ENCODE measurements around the gene OXSR1.

Gene OXSR1

GRCh38 chr3:38164952-38165721 lies at the start of gene OXSR1:
Gene OXSR1 (plus strand): TSS chr3:38165537. CDS start chr3:38165877, 340 bp downstream.
- DNase-seq: peak; percentile 96

- no peak for DNase-seq
These were observed 49.5 kb upstream of the OXSR1 start for GRCh38 chr3:38115645-38116427.

- no peak for DNase-seq
These were observed 48.7 kb upstream of the OXSR1 start for GRCh38 chr3:38116471-38117162.

GRCh38 chr3:38117163-38117716 lies 48.1 kb upstream of the OXSR1 start:
- no peak for DNase-seq

GRCh38 chr3:38117748-38118420 lies 47.5 kb upstream of the OXSR1 start:
- peak; percentile 78 for DNase-seq

- DNase-seq: no peak
These were observed 46.7 kb upstream of the OXSR1 start for GRCh38 chr3:38118421-38119247.

GRCh38 chr3:38119248-38119544 lies 46.1 kb upstream of the OXSR1 start:
- DNase-seq: no peak

GRCh38 chr3:38119821-38120692 lies 45.3 kb upstream of the OXSR1 start:
- DNase-seq: no peak

GRCh38 chr3:38120693-38121450 lies 44.5 kb upstream of the OXSR1 start:
- DNase-seq: no peak

- DNase-seq: no peak
These were observed 43.9 kb upstream of the OXSR1 start for GRCh38 chr3:38121451-38121831.

- DNase-seq: no peak
These were observed 43.4 kb upstream of the OXSR1 start for GRCh38 chr3:38121832-38122461.

GRCh38 chr3:38122712-38123290 lies 42.5 kb upstream of the OXSR1 start:
- no peak for DNase-seq

- DNase-seq: no peak
These were observed 40.8 kb upstream of the OXSR1 start for GRCh38 chr3:38124324-38125122.

- no peak for DNase-seq
These were observed 39.8 kb upstream of the OXSR1 start for GRCh38 chr3:38125305-38126120.

- DNase-seq: no peak
These were observed 39.0 kb upstream of the OXSR1 start for GRCh38 chr3:38126121-38126892.

GRCh38 chr3:38127611-38128302 lies 37.6 kb upstream of the OXSR1 start:
- DNase-seq: no peak

All from CD4-positive, alpha-beta T cell treated with Interleukin-17A for 4 hours (primary cell).